HL-60 (cell line): ENCODE data around the gene ZFYVE19.

Experiments
- DNase-seq, 2 experiments: peaks; one replicate each; pipeline ENCODE4 v3.0.0-alpha.2; 2010 to 2020; ENCODE audit warnings: low read depth in 1 of 2, low spot score in 1 of 2
- H3K27ac ChIP-seq: fragments of 250-450 bp; sonication (Bioruptor Pico); replicated peaks from 2 replicates; pipeline ENCODE4 v1.5.1; 2020; ENCODE audit warnings: mild to moderate bottlenecking, moderate library complexity
- H3K27me3 ChIP-seq: fragments of 250-450 bp; sonication (Bioruptor Pico); 2 replicates; pipeline ENCODE4 v1.5.1; 2021; ENCODE audit warnings: mild to moderate bottlenecking, moderate library complexity; ENCODE audit not compliant: insufficient read depth, poor library complexity, severe bottlenecking
- H3K4me3 ChIP-seq: replicated peaks from 2 replicates; pipeline ENCODE4 v1.5.1; 2011; ENCODE audit warnings: mild to moderate bottlenecking, control low read depth, low read length; ENCODE audit not compliant: insufficient read depth
- GABPA ChIP-seq: IDR thresholded peaks from 2 replicates; pipeline ENCODE4 v1.6.1; 2012; ENCODE audit warnings: low read depth
- POLR2AphosphoS5 ChIP-seq: IDR thresholded peaks from 2 replicates; pipeline ENCODE4 v1.6.1; 2012; ENCODE audit warnings: low read depth
- SPI1 ChIP-seq: IDR thresholded peaks from 2 replicates; pipeline ENCODE4 v1.6.1; 2012; ENCODE audit warnings: low read depth, mild to moderate bottlenecking, borderline replicate concordance
- TF ChIP-seq, protein P1 (sequence below): IDR thresholded peaks from 2 replicates; pipeline ENCODE4 v1.6.1; 2012; ENCODE audit warnings: low read depth; ENCODE audit not compliant: insufficient replicate concordance
- TF ChIP-seq, protein P2 (sequence below): IDR thresholded peaks from one replicate; pipeline ENCODE4 v1.5.1; 2011; ENCODE audit warnings: low read length, control low read depth, inconsistent platforms; ENCODE audit not compliant: insufficient read depth

The ZFYVE19 gene

GRCh38 chr15:40789119-40789518 is 17.8 kb upstream of the ZFYVE19 start:
- DNase-seq: no peak
- Histone ChIP-seq H3K4me3 (no peak overlapping the region), H3K27me3 (no peaks in the 10 kb centered on the region), H3K27ac (no peak overlapping the region)
- TF ChIP-seq, protein P1, sequence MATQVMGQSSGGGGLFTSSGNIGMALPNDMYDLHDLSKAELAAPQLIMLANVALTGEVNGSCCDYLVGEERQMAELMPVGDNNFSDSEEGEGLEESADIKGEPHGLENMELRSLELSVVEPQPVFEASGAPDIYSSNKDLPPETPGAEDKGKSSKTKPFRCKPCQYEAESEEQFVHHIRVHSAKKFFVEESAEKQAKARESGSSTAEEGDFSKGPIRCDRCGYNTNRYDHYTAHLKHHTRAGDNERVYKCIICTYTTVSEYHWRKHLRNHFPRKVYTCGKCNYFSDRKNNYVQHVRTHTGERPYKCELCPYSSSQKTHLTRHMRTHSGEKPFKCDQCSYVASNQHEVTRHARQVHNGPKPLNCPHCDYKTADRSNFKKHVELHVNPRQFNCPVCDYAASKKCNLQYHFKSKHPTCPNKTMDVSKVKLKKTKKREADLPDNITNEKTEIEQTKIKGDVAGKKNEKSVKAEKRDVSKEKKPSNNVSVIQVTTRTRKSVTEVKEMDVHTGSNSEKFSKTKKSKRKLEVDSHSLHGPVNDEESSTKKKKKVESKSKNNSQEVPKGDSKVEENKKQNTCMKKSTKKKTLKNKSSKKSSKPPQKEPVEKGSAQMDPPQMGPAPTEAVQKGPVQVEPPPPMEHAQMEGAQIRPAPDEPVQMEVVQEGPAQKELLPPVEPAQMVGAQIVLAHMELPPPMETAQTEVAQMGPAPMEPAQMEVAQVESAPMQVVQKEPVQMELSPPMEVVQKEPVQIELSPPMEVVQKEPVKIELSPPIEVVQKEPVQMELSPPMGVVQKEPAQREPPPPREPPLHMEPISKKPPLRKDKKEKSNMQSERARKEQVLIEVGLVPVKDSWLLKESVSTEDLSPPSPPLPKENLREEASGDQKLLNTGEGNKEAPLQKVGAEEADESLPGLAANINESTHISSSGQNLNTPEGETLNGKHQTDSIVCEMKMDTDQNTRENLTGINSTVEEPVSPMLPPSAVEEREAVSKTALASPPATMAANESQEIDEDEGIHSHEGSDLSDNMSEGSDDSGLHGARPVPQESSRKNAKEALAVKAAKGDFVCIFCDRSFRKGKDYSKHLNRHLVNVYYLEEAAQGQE: no peak
- no peak for TF ChIP-seq SPI1
- TF ChIP-seq, protein P2, sequence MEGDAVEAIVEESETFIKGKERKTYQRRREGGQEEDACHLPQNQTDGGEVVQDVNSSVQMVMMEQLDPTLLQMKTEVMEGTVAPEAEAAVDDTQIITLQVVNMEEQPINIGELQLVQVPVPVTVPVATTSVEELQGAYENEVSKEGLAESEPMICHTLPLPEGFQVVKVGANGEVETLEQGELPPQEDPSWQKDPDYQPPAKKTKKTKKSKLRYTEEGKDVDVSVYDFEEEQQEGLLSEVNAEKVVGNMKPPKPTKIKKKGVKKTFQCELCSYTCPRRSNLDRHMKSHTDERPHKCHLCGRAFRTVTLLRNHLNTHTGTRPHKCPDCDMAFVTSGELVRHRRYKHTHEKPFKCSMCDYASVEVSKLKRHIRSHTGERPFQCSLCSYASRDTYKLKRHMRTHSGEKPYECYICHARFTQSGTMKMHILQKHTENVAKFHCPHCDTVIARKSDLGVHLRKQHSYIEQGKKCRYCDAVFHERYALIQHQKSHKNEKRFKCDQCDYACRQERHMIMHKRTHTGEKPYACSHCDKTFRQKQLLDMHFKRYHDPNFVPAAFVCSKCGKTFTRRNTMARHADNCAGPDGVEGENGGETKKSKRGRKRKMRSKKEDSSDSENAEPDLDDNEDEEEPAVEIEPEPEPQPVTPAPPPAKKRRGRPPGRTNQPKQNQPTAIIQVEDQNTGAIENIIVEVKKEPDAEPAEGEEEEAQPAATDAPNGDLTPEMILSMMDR: no peak
- no peak for TF ChIP-seq POLR2AphosphoS5
- TF ChIP-seq GABPA: no peak

DNA sequence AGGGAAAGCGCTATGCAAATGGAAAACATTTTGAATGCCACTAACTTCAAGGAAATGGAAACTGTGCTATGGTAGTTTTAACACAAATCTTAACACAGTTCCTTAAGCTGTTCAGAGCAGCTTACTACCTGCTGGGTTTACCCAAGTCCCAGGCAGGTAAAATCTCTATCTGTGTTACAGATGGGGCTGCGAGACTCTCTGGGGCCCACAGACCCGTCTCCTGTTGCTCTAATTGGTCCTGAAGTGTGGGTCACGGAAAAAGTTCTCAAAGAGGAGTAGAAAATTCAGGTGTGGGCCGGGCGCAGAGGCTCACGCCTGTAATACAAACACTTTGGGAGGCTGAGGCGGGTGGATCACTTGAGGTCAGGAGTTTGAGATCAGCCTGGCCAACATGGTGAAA is 16.9 kb upstream of the ZFYVE19 start:
- TF ChIP-seq POLR2AphosphoS5 (no peak), GABPA (no peak), SPI1 (no peak)
- TF ChIP-seq, protein P1: no peak
- TF ChIP-seq, protein P2: no peak
- Histone ChIP-seq H3K27ac (no peak overlapping the region), H3K4me3 (no peak overlapping the region), H3K27me3 (no peaks in the 10 kb centered on the region)
- DNase-seq: no peak

- Histone ChIP-seq H3K27me3 (no peaks in the 10 kb centered on the region), H3K27ac (no peak overlapping the region), H3K4me3 (no peak overlapping the region)
- no peak for DNase-seq
- no peak for TF ChIP-seq POLR2AphosphoS5
- TF ChIP-seq GABPA: no peak
- no peak for TF ChIP-seq SPI1
- TF ChIP-seq, protein P2: no peak
- TF ChIP-seq, protein P1: no peak
Measured at GRCh38 chr15:40790718-40791117, 16.2 kb upstream of the ZFYVE19 start.
